HEK293 (cell line): ENCODE results near the gene NBPF3.

Source experiments
- KLF16 ChIP-seq: fragments of 450-650 bp; formaldehyde crosslinking; IDR thresholded peaks from 2 replicates; pipeline ENCODE4 v1.5.1; 2017; ENCODE audit warnings: missing biosample characterization, missing genetic modification characterization
- PRDM10 ChIP-seq: fragments of 450-650 bp; formaldehyde crosslinking; IDR thresholded peaks from 2 replicates; pipeline ENCODE4 v1.5.1; 2016; ENCODE audit warnings: missing biosample characterization, missing genetic modification characterization
- SCRT2 ChIP-seq: fragments of 450-650 bp; formaldehyde crosslinking; IDR thresholded peaks from 2 replicates; pipeline ENCODE4 v1.5.1; 2016; ENCODE audit warnings: missing biosample characterization, missing genetic modification characterization
- ZBTB11 ChIP-seq: fragments of 450-650 bp; formaldehyde crosslinking; conservative IDR thresholded peaks from 2 replicates; pipeline ENCODE4 v1.5.1; 2016; ENCODE audit warnings: low read depth, missing biosample characterization, missing genetic modification characterization
- ZNF280D ChIP-seq: fragments of 450-650 bp; formaldehyde crosslinking; IDR thresholded peaks from 2 replicates; pipeline ENCODE4 v1.5.1; 2016; ENCODE audit warnings: missing biosample characterization, missing genetic modification characterization
- ZNF488 ChIP-seq: fragments of 450-650 bp; formaldehyde crosslinking; IDR thresholded peaks from 2 replicates; pipeline ENCODE4 v1.5.1; 2016; ENCODE audit warnings: missing biosample characterization, missing genetic modification characterization
- ZNF571 ChIP-seq: fragments of 450-650 bp; formaldehyde crosslinking; IDR thresholded peaks from 2 replicates; pipeline ENCODE4 v1.5.0; 2017; ENCODE audit warnings: missing biosample characterization, missing genetic modification characterization
- ZNF776 ChIP-seq: fragments of 450-650 bp; formaldehyde crosslinking; IDR thresholded peaks from 2 replicates; pipeline ENCODE4 v1.5.0; 2017; ENCODE audit warnings: missing biosample characterization, missing genetic modification characterization, borderline replicate concordance
- ZSCAN5A ChIP-seq: fragments of 450-650 bp; formaldehyde crosslinking; IDR thresholded peaks from 2 replicates; pipeline ENCODE4 v1.5.1; 2016; ENCODE audit warnings: missing biosample characterization, missing genetic modification characterization
- TF ChIP-seq, protein P1 (sequence below): fragments of 450-650 bp; formaldehyde crosslinking; IDR thresholded peaks from 2 replicates; pipeline ENCODE4 v1.5.1; 2016; ENCODE audit warnings: missing biosample characterization, missing genetic modification characterization

- TF ChIP-seq ZBTB11 (tag by site-specific recombination) (no peak), ZSCAN5A (tag by site-specific recombination) (no peak), ZNF488 (tag by site-specific recombination) (no peak), KLF16 (tag by site-specific recombination) (no peak), ZNF571 (tag by site-specific recombination) (no peak), ZNF280D (tag by site-specific recombination) (no peak), PRDM10 (tag by site-specific recombination) (no peak), SCRT2 (tag by site-specific recombination) (no peak), ZNF776 (tag by site-specific recombination) (no peak)
- TF ChIP-seq, protein P1, sequence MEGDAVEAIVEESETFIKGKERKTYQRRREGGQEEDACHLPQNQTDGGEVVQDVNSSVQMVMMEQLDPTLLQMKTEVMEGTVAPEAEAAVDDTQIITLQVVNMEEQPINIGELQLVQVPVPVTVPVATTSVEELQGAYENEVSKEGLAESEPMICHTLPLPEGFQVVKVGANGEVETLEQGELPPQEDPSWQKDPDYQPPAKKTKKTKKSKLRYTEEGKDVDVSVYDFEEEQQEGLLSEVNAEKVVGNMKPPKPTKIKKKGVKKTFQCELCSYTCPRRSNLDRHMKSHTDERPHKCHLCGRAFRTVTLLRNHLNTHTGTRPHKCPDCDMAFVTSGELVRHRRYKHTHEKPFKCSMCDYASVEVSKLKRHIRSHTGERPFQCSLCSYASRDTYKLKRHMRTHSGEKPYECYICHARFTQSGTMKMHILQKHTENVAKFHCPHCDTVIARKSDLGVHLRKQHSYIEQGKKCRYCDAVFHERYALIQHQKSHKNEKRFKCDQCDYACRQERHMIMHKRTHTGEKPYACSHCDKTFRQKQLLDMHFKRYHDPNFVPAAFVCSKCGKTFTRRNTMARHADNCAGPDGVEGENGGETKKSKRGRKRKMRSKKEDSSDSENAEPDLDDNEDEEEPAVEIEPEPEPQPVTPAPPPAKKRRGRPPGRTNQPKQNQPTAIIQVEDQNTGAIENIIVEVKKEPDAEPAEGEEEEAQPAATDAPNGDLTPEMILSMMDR (tag by site-specific recombination): no peak
Observed at GRCh38 chr1:21534146-21534545, 94.2 kb downstream of the NBPF3 start.
